Right lobe of liver (tissue), 6 donors: ENCODE results near the gene KRTAP12-3. TPM values are rescaled to one million over a fixed set of nuclear protein-coding genes. Genes with fewer than 3 reads are reported as not detected.
"Not testable (repeated sequence)": the region's sequence is repeated elsewhere in the genome, so short reads cannot be mapped to it uniquely, and the experiment has no call there.

Source experiments
- ATAC-seq, 4 donors: fragments of 200-7000 bp; cut with Tn5 transposase; one replicate each; pipeline ENCODE4 v1.9.1; 2020; ENCODE audit warnings: mild to moderate bottlenecking in 4 of 4, moderate library complexity in 4 of 4
- DNase-seq, 3 donors: peaks; one replicate each; pipeline ENCODE4 v3.0.0-alpha.2; 2020
- H3K27ac ChIP-seq, 3 donors: fragments of 200-600 bp; one replicate each; pipeline ENCODE4 v1.8.0; 2022
- H3K27me3 ChIP-seq, 2 donors: fragments of 200-600 bp; one replicate each; pipeline ENCODE4 v1.8.0; 2022
- H3K36me3 ChIP-seq, 4 donors: fragments of 200-600 bp; sonication (generic) in 1 of 4; one replicate each; pipeline versions ENCODE4 v1.5.1 to v1.8.0; 2017 to 2022; ENCODE audit warnings: control low read depth in 1 of 4
- H3K4me1 ChIP-seq, 4 donors: fragments of 200-600 bp; sonication (generic) in 1 of 4; one replicate each; pipeline versions ENCODE4 v1.5.1 to v1.8.0; 2017 to 2022; ENCODE audit warnings: control low read depth in 1 of 4
- H3K4me3 ChIP-seq, 3 donors: fragments of 200-600 bp; one replicate each; pipeline ENCODE4 v1.8.0; 2022
- H3K9me3 ChIP-seq, 4 donors: fragments of 200-600 bp; sonication (generic) in 1 of 4; one replicate each; pipeline versions ENCODE4 v1.5.1 to v1.8.0; 2017 to 2022; ENCODE audit warnings: control low read depth in 1 of 4
- POLR2A ChIP-seq: fragments of 450-650 bp; IDR thresholded peaks from one replicate; pipeline ENCODE4 v1.6.1; 2017; ENCODE audit warnings: antibody characterized with exemption, mild to moderate bottlenecking
- WGBS: methylation state at CpG from one replicate; pipeline ENCODE4 v1.1.6; 2018; ENCODE audit warnings: low coverage, low lambda C conversion rate; ENCODE audit not compliant: insufficient coverage; ENCODE audit errors: missing lambda C conversion rate; 5-methylcytosine and 5-hydroxymethylcytosine counted together
- intact Hi-C, 2 donors: fragments of 100-400 bp; cut with DNase I; formaldehyde crosslinking; loops; one replicate each; pipeline versions ENCODE4 v1.11.2 to v1.14.1; 2022
- total RNA-seq, 6 experiments: library from RNA; depleted of rRNA in 2 of 6; stranded (reverse); fragments of >200 nt in 2 of 6; fragmentation: NEBNext Ultra II Directional in 3 of 6; extraction: Animal tissue kit (Norgen Biotek cat#: 25700) in 3 of 6; gene quantifications; one replicate each; pipeline versions ENCODE4 v1.1.0 to v1.2.4, GENCODE V29; 2016 to 2023
- TF ChIP-seq, protein P1 (sequence below), 4 donors: fragments of 200-600 bp in 3 of 4; fragments of 450-650 bp in 1 of 4; IDR thresholded peaks; one replicate each; pipeline versions ENCODE4 v1.5.1 to v1.8.0; 2016 to 2022; ENCODE audit warnings: antibody characterized with exemption in 4 of 4, mild to moderate bottlenecking in 2 of 4
- donor health status: DM: no; HTN: yes; CAD: no.
- donor health status: DM: no; HTN: no; CAD: no.
- donor health status: DM: no; HTN: no; CAD: no.
- donor health status: DM: no; HTN: yes; CAD: no.
- donor health status: DM: no; HTN: yes; CAD: no.

The KRTAP12-3 gene
- total RNA-seq, 6 experiments from 2014 or later, result not detected

DNA sequence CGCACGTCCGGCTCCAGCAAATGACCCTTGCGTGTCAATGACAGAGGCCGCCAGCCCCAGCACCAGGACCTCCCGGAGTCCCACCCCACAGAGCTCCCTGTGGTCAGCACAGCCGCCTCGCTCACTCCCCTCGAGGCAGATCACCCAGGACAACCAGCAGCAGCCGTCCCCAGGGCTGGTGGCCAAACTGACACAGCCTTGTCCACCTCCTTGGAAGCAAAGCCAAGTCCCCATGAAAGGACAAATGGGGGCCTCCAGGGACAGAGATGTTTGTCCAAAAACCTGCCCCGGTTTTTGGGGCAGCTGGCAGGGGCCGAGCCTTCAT, 18.4 kb upstream of the KRTAP12-3 start:
- intact Hi-C loops, result no loop called here
- Histone ChIP-seq H3K27me3 (no peaks in the 10 kb centered on the region), H3K27ac (no peak overlapping the region), H3K9me3 (peaks cover 0 to under 1% (median 0%) of the 10 kb centered on the region in 4 donors), H3K4me3 (no peak overlapping the region), H3K36me3 (no peaks in the 10 kb centered on the region), H3K4me1 (no peaks in the 10 kb centered on the region)
- 60% methylated on average over 1 of the region's 12 CpGs for WGBS
- ATAC-seq (no peak), DNase-seq (no peak)
- TF ChIP-seq, protein P1, sequence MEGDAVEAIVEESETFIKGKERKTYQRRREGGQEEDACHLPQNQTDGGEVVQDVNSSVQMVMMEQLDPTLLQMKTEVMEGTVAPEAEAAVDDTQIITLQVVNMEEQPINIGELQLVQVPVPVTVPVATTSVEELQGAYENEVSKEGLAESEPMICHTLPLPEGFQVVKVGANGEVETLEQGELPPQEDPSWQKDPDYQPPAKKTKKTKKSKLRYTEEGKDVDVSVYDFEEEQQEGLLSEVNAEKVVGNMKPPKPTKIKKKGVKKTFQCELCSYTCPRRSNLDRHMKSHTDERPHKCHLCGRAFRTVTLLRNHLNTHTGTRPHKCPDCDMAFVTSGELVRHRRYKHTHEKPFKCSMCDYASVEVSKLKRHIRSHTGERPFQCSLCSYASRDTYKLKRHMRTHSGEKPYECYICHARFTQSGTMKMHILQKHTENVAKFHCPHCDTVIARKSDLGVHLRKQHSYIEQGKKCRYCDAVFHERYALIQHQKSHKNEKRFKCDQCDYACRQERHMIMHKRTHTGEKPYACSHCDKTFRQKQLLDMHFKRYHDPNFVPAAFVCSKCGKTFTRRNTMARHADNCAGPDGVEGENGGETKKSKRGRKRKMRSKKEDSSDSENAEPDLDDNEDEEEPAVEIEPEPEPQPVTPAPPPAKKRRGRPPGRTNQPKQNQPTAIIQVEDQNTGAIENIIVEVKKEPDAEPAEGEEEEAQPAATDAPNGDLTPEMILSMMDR (IDR thresholded peaks at IDR 0.05), result no peak
- TF ChIP-seq POLR2A, result no peak

- H3K27me3 ChIP-seq, result no peaks in the 10 kb centered on the region
- 57% methylated on average over 2 of the region's 5 CpGs for WGBS
- ATAC-seq (no peak), DNase-seq (no peak)
- H3K9me3 ChIP-seq, result peaks cover 0 to 5% (median 2%) of the 10 kb centered on the region in 4 donors
- no peak overlapping the region for H3K27ac ChIP-seq
- no peak for TF ChIP-seq POLR2A
- TF ChIP-seq, protein P1 (IDR thresholded peaks at IDR 0.05), result no peak
- H3K36me3 ChIP-seq, result no peaks in the 10 kb centered on the region
- intact Hi-C loops, result no loop called here
- no peaks in the 10 kb centered on the region for H3K4me1 ChIP-seq
- H3K4me3 ChIP-seq, result no peak overlapping the region
These were observed 17.0 kb upstream of the KRTAP12-3 start for GRCh38 chr21:44640761-44641160.

DNA sequence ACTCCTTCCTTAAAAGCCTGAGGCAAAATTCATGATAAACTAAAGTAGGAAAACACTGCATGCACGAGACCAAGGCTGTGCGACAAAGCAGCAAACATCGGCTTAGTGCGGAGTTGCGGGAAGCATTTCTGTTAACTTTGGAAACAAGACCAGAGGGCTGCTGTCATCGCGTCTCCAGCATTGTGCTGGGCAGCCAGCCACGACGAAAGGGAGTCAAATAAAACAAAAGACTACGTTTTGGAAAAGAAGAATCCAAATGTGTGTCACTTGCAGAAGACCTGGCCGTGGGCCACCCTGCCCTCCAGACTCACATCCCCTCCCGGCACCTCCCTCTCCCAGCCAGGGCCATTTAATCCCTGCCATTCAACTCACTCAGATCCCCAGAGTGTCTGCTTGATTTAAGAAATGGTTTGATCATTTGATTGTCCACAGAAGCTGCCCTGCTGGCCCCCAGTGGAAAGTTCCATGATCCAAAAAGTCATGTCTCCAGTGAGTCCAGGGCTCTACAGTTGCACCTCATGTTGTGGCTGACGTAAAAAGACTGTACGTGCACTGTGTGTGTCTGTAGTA, 13.9 kb upstream of the KRTAP12-3 start:
- H3K36me3 ChIP-seq, result no peaks in the 10 kb centered on the region
- TF ChIP-seq, protein P1 (IDR thresholded peaks at IDR 0.05), result no peak
- no peak for TF ChIP-seq POLR2A
- no peaks in the 10 kb centered on the region for H3K4me1 ChIP-seq
- DNase-seq (no peak), ATAC-seq (no peak)
- no peak overlapping the region for H3K27ac ChIP-seq
- intact Hi-C loops, result no loop called here
- no peak overlapping the region for H3K4me3 ChIP-seq
- H3K27me3 ChIP-seq, result no peaks in the 10 kb centered on the region
- H3K9me3 ChIP-seq, result peaks cover 0 to 5% (median 2%) of the 10 kb centered on the region in 4 donors
- WGBS, result 69% methylated on average over 14 of the region's 14 CpGs

DNA sequence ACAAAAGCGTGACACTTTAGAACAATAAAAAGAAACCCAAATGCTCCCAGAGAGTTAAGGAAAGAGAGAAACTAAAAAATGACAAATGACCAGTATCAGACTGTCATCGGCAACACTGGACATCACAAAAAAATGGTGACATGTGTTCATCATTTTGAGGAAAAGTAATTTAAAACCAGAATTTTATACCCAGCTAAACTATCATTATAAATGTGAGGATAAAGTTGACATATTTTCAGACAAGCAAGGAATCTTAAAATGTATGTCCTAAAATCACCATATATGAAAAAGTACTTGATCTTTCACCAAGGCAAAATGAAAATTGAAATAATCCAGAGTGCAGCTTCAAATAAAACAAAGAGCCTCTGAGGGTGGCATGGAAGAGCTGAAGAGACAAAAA, 12.9 kb upstream of the KRTAP12-3 start:
- ATAC-seq (no peak), DNase-seq (no peak)
- Histone ChIP-seq H3K4me3 (no peak overlapping the region), H3K4me1 (no peaks in the 10 kb centered on the region), H3K9me3 (peaks cover 0 to 5% (median 2%) of the 10 kb centered on the region in 4 donors), H3K27ac (no peak overlapping the region), H3K27me3 (no peaks in the 10 kb centered on the region), H3K36me3 (no peaks in the 10 kb centered on the region)
- intact Hi-C loops, result no loop called here
- 88% methylated on average over 2 of the region's 2 CpGs for WGBS
- TF ChIP-seq POLR2A, result no peak
- TF ChIP-seq, protein P1 (IDR thresholded peaks at IDR 0.05), result no peak

GRCh38 chr21:44646366-44647221, 11.1 kb upstream of the KRTAP12-3 start, which contains the start of gene KRTAP10-11:
TSS of gene KRTAP10-11 (plus strand) at chr21:44646414. CDS start at chr21:44646459, 45 bp downstream.
- WGBS, result 61% methylated on average over 5 of the region's 21 CpGs
- H3K9me3 ChIP-seq, H3K36me3 ChIP-seq, H3K27ac ChIP-seq, H3K4me3 ChIP-seq, DNase-seq, H3K27me3 ChIP-seq, ATAC-seq, H3K4me1 ChIP-seq, intact Hi-C loops: not testable (repeated sequence)
